GM13976 (cell line): ENCODE measurements around the gene GAS1.

ENCODE experiments used
- DNase-seq: peaks from one replicate; pipeline ENCODE4 v3.0.0; 2012; ENCODE audit warnings: low spot score
- in situ Hi-C: fragments of 300-500 bp; cut with MboI; formaldehyde crosslinking; loops from one replicate; pipeline ENCODE4 v1.12.0; 2022; ENCODE audit warnings: low sequenced_read_pairs, mixed read lengths, inconsistent platforms; ENCODE audit not compliant: unreplicated experiment
- TF ChIP-seq, protein P1 (sequence below): IDR thresholded peaks from 2 replicates; pipeline ENCODE4 v1.5.1; 2012; ENCODE audit warnings: borderline replicate concordance, mild to moderate bottlenecking; ENCODE audit not compliant: insufficient read depth; ENCODE audit errors: extremely low read depth, missing control alignments, control extremely low read depth

The GAS1 gene

DNA sequence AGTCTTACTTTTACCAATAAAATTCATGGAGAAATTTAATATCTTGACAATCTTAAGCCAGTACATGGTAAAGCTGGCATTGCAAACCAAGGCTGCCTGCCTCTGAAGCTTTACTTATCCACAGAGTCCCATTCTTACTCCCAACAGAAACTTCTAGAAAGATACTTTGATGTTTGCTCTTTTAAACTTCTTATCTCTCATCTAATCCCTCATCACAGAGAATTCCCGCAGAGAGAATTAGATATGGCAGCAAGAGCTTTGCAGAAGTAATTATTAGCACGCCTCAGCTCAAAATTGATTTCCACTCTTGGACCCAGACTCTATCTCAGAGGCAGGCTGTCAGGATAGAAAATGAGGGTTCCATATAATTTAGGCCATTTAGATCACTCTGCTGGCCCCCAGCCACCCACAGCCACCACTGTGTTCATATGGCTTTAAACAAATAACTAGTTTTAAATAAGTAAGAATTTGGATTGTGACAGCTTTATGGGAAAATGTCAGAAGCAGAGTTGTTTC, 37.9 kb upstream of the GAS1 start:
- no peak for DNase-seq
- TF ChIP-seq, protein P1, sequence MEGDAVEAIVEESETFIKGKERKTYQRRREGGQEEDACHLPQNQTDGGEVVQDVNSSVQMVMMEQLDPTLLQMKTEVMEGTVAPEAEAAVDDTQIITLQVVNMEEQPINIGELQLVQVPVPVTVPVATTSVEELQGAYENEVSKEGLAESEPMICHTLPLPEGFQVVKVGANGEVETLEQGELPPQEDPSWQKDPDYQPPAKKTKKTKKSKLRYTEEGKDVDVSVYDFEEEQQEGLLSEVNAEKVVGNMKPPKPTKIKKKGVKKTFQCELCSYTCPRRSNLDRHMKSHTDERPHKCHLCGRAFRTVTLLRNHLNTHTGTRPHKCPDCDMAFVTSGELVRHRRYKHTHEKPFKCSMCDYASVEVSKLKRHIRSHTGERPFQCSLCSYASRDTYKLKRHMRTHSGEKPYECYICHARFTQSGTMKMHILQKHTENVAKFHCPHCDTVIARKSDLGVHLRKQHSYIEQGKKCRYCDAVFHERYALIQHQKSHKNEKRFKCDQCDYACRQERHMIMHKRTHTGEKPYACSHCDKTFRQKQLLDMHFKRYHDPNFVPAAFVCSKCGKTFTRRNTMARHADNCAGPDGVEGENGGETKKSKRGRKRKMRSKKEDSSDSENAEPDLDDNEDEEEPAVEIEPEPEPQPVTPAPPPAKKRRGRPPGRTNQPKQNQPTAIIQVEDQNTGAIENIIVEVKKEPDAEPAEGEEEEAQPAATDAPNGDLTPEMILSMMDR = no peak
- in situ Hi-C loops = no loop called here

DNA sequence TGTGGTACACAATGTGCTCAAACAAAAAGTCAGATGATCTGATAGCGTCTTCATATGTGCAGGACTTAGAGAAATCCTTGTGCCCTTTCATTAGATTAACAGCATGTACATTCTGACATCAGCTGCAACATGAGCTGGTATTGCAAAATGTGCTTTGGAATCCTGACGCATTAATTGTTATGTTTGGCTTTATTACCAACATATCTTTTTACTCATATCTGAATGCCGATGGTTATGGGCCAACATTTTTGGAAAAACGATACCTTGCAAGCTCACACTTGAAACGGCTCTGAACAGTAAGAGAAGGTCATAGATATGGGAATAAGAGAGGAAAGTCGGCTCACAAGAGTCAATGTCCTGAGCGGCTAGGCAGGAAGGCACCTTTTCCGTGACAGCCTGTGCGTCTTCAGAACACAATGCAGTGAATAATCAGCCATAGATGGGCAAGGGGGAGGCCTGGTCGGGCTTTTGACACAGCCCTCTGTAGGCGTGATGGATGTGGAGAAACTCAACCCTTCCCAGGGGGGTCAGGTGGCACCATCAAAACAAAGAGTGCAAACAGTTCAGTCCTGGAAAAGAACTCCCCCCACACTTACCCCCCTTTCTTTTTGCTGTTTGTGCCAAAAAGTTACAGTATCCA, 36.4 kb upstream of the GAS1 start:
- DNase-seq = no peak
- in situ Hi-C loops = no loop called here
- TF ChIP-seq, protein P1 = no peak

DNA sequence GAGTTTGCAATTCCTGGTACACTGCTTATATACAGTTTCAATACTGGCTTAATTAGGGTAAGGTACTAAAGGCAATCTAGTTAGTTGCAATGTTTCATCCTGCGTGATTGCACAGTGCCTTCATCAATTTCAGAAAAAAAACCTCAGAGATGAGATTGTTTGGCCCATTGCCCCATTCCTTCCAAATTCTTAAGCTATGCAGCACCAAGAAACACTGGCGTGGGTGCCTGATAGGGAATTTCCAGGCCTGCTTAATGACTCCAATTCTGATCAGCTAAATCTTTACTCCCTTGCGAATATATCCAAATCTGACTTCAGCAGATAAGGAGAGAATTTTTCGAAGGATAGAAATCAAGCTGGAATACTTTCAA, 35.9 kb upstream of the GAS1 start:
- no peak for DNase-seq
- TF ChIP-seq, protein P1 = no peak
- in situ Hi-C loops = no loop called here

DNA sequence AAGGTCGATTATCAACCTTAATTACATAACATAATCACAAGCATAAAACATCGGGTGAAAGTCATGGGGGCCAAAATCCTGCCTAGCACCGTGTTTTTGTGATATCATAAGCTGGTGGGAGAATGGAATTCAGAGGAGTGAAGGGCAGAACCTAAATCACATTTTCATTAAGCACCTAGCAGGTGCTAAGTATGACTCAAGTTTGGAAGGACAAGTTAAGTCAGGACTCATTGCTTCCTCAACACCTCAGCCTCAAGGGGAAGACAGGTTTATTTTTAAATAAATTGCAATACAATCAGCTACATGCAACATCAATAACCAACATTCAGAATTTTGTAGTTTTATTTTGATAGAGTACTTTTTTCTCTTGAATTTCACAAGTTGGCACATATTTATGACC, 33.5 kb upstream of the GAS1 start:
- DNase-seq = no peak
- TF ChIP-seq, protein P1 = no peak
- in situ Hi-C loops = no loop called here

DNA sequence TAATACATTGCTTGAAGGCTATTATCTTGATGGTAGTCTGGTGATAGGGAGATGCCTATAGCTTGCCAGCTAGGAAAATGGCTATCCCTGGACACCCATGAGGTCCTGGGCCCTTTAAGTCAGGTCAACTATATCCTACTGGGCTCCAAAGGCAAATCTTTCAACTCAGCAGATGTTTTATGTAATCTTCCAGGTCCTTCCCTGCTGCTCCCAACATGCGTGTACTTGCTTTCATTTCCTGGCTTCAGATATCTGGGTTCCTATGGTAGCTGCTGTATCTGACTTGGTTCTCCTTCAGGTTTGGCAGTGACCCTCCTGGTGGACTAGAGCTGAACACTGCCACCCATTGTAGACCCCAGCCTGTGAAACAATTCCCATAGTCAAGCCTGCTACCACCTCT, 32.4 kb upstream of the GAS1 start:
- TF ChIP-seq, protein P1 = no peak
- in situ Hi-C loops = no loop called here
- DNase-seq = no peak

DNA sequence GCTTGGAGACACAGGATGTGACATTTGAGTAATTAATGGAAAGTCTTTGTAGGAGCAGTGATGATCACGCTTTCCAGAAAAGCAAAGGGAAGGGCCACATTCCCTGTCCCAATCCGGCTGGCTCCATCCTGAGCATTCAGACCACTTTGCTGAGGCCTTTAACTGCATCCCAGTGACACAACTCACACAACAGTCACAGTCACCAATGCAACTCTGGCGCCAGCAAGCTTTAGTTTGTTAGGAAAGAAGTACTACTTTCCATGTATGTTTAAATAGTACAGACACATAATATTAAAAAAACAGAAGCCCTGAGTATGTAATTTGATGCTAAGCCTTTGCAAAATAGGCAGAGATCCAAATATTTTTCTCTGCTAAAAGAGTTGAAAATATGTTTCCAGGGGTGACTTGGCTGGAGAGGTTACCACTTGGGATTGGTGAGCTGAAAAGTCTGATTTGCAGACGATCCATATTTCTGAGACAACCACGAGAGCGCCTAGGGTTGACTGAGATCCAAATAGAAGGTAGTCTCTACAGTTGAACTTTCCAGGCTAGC, 31.7 kb upstream of the GAS1 start:
- in situ Hi-C loops = no loop called here
- TF ChIP-seq, protein P1 = no peak
- DNase-seq = no peak
